Amniotic stem cell (primary cell): ENCODE measurements around the gene SLC16A11.
A peak's percentile ranks its signal among the peaks of the same experiment; 100 is the strongest.
"Not testable (repeated sequence)": the region's sequence is repeated elsewhere in the genome, so short reads cannot be mapped to it uniquely, and the experiment has no call there.

ENCODE experiments used
- DNase-seq: peaks from one replicate; lab custom pipeline; 2025; lab: John Stamatoyannopoulos, UW

The SLC16A11 gene

DNA sequence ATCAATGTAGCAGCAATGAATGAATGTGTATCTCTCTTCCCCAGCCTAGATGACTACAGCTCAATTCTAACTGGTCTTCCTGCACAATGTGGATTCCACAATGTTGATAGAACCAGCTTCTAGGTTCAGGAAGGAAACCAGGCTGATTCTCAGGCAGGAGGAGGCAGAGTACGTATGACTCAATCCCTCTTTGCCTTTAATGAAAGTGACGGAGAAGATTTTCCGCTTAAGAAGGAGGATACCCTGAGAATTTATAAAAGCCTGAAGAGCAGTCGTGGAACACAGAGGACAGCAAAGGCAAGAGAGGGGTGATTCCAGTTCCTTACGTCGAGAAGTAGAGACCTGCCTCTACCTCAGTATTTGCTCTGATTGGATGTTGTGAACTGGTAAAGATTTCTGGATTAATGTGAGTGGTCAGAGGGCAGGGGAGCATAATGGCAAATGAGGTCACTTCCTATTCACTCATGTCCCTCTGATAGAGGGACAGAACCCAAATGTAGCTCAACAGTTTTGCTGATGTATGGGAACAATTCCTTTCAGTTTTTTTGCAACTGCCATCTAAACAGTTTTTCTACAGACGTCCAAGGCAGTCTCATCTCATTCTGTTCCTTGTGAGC, 15.0 kb upstream of the SLC16A11 start:
- no peak for DNase-seq

DNA sequence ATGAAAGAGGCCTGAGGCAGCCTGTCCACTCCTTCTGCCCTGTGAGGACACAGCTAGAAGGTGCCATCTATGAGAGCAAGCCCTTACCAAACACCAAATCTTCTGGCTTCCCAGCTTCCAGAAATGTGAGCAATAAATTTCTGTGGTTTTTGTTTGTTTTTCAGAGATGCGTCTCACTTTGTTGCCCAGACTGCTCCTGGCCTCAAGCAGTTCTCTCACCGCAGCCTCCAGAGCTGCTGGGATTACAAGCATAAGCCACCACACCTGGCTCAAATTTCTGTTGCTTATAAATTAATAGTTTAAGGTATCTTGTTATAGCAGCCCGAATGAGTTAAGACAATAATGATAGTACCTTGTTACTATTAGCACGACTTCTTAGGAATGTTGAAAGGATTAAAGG, 12.5 kb upstream of the SLC16A11 start:
- DNase-seq = no peak

DNA sequence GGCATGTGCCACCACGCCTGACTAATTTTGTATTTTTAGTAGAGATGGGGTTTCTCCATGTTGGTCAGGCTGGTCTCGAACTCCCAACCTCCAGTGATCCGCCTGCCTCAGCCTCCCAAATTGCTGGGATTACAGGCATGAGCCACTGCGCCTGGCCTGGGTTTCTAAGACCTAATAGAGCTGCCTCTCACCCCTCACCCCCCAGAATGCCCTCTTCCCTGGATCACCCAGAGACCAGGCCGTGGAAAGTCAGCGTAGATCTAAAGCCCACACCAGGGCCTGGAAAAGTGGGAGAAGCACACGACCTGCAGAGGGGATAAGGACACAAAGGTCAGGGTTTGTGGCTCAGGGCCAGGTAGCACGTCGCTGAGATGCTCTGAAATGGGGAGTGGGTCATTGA, 6.7 kb upstream of the SLC16A11 start:
- not testable (repeated sequence) for DNase-seq

DNA sequence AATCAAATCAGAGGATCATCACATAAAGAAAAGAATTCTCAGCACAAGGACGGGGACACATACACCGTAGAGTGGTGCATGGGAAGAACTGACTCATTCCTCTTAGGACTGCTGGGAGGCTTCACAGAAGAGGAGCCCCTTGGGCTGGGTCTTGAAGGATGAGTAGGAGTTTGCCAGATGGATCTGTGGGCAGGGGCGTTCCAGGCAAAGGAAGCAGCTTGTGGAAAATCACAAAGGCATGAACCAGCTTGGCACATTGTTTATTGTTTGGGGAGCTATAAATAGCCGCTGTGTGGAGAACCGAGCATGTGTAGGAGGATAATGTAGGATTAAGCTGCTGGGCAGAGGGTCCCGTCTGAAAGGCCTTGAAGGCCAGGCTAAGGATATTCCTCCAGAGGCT, 5.1 kb upstream of the SLC16A11 start:
- DNase-seq = no peak

DNA sequence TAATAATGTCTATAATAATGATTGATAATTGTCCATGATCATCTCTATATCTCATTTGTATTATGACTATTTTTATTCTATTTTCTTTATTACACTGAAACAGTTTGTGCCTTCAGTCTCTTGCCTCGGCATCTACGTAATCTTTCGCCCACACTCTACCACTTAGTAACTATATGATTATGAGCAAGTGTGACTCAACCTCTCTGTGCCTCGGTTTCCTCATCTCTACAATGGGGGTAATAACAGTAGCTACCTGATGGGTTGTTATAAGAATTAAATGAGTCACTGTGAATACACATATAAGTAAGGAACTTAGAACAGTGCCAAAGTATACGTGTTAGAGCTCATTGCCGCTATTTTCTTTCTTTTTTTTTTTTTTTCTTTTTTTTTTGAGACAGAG, 3.7 kb upstream of the SLC16A11 start:
- DNase-seq = no peak

DNA sequence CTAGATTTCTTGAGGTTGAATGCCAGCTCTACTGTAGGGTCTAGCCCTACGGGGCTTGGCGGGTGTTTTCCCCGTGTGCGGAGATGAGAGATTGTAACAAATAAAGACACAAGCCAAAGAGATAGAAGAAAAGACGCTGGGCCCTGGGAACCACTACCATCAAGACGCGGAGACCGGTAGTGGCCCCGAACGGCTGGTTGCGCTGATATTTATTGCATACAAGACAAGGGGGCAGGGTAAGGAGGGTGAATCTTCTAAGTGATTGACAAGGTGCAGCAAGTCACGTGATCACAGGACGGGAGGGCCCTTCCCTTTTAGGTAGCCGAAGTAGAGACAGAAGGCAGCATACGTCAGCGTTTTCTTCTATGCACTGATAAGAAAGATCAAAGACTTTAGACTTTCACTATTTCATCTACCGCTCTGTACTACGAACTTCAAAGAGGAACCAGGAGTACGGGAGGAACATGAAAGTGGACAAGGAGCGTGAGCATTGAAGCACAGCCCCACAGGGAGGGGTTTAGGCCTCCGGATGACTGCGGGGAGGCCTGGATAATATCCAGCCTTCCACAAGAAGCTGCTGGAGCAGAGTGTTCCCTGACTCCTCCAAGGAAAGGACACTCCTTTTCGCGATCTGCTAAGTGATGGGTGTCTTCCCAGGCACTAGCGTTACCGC, 3.0 kb upstream of the SLC16A11 start:
- not testable (repeated sequence) for DNase-seq

DNA sequence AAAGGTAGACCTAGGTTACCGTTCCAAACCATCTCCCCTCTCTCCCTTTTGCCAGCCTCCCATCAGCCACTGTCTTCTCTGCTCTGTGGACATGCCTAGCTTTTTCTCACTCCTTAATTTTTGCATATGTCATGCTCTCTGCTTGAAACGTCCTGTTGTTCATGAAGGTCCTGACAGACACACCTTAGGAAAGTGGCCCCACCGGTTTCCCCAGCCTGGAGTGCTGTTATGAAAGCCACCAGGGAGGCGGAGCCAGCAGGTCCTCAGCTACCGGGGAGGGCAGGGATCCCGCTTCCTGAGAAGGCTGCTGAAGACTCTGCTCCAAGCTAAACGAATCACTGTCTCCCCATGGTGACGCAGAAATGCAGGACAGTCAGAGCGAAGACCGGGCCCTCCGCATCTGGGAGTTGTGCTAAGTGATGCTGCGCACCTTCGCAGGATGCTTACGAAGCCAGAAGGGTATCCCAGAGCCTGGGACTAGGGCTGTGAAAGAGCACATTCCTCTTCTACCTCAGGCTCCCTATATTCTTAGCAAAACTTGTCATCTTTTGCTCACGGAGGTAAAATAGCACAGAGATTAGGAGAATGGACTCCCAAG, 2.3 kb upstream of the SLC16A11 start:
- DNase-seq = no peak

DNA sequence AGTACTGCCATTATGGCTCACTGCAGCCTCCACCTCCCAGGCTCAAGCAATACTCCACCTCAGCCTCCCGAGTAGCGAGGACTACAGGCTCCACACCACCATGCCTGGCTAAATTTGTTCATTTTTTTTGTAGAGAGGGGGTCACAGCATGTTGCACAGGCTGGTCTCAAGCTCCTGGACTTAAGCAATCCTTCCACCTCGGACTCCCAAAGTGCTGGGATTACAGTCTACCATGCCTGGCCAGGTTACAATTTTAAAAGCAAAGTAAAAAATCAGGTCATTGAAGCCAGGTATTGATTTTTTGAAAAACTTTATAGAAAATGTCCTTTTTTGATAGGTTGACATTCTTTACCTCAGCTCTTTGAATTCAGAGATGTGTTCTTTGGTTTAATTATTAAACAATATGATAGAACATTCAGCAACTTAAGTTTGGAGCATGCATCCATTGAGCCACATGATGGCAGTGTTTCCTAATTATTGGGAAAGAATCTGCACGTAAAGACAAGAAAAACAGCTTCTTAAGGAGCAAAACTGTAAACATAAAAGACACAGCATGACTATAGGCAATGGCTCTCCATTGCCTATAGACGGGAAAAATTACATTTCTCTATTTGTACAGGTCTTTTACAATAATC, 1.7 kb upstream of the SLC16A11 start:
- DNase-seq = peak; percentile 37

DNA sequence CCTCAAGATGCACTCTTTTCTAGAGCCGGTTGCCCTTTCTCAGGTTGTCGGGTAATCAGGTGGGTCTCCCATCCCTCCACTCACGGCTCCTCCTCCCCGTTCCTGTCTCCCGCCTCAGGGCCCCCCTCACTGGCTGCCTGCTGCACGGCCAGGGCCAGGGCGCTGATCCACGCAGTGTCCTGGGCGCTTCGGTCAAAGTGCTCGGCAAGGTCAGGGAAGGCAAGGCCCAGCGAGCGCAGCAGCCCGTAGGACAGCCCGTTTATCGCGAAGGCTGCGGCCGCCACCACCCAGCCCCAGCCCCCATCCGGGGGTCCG, 753 bp downstream of the SLC16A11 start:
- no peak for DNase-seq

DNA sequence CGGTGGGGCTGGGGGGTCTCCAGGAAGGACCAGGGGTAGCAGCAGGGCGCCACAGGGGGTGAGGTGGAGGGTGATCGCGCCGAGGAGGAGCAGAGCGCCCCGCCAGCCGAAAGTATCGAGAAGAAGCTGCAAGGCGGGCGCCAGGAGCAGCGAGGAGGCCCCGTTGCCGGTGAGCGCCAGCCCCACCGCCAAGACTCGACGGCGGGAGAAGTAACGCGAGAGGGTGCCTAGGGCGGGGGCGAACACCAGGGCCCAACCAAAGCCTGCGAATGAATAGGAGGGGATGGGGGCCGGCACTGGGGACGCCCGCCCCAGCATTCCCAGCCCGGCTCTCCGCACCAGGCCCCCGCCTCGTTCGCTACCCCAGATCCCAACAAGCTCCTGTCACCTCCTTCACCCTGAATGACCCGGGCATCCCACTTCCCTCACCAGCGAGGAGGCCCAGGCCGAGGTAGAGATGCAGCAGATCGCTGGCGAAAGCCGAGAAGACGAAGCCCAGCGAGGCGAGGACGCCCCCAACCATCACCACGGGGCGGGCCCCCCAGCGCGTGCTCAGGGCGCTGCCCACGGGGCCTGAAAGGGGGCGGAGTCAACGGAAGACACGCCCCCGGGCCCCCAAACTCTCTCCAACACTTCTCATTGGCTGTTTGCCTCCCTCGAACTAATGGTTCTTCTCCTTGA, 1.3 kb downstream of the SLC16A11 start:
- DNase-seq = no peak

DNA sequence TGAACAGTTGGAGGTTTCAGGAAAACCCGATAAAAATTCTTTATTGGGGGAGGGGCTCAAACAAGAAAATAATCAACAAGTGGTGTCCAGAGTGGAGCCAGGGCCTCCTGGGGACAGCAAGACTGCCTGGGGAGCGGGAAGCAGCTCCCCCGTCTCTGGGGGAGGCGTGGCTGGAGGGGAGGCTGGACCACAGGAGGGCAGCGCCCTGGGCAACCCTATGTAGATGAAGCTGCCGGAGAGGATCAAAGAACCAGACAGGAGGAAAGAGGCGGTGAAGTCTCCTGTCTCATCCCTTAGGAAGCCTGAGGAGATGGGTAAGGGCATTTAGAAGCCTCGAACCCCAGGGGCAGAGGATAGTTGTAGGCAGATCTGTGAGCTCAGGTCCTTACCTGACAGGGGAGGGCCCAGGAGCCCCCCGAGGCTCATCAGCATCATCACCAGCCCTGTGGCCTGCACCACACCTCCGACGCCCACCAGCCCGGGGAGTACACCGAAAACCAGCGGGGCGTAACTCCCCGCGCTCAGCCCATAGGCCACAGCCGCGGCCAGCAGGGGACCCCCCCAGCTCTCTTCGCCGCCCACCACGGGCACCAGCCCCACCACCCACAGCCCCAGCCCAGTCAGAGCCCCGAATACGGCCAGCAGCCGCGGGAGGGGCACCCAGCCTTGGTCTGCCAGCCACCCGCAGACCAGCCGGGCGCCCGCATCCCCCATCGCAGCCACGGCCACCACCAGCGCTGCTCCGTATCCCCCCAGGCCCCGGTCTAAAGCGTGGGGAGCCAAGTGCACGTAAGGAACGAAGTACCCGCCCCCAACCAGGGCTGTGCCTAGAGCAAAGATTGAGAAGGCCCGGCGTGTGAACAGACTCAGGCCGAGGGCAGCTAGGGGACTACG, 2.0 kb downstream of the SLC16A11 start:
- no peak for DNase-seq

DNA sequence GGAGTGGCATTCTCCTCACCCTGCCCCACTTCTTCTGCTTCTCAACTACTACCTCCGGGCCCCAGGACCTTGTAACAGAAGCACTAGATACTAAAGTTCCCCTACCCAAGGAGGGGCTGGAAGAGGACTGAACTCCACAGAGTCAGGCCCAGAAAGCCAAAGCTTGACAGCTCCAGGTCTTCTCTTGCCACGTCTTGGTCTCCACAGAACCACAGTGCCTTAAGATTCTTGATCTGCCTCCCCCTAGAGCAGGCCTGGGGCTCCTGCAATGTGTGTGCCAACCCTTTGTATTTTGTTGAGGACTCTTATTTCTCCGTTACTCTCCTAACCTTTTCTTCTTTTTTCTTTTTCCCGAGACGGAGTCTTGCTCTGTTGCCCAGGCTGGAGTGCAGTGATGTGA, 4.1 kb downstream of the SLC16A11 start:
- no peak for DNase-seq

DNA sequence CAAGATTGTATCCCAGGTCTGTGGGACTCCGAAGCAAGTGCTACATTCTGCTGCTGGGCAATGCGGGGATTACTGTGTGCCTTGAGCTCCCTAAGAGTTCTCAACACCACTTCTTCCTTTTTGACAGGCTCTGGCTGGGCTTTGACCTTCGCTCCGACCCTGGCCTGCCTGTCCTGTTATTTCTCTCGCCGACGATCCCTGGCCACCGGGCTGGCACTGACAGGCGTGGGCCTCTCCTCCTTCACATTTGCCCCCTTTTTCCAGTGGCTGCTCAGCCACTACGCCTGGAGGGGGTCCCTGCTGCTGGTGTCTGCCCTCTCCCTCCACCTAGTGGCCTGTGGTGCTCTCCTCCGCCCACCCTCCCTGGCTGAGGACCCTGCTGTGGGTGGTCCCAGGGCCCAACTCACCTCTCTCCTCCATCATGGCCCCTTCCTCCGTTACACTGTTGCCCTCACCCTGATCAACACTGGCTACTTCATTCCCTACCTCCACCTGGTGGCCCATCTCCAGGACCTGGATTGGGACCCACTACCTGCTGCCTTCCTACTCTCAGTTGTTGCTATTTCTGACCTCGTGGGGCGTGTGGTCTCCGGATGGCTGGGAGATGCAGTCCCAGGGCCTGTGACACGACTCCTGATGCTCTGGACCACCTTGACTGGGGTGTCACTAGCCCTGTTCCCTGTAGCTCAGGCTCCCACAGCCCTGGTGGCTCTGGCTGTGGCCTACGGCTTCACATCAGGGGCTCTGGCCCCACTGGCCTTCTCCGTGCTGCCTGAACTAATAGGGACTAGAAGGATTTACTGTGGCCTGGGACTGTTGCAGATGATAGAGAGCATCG, 5.6 kb downstream of the SLC16A11 start:
- DNase-seq = no peak

DNA sequence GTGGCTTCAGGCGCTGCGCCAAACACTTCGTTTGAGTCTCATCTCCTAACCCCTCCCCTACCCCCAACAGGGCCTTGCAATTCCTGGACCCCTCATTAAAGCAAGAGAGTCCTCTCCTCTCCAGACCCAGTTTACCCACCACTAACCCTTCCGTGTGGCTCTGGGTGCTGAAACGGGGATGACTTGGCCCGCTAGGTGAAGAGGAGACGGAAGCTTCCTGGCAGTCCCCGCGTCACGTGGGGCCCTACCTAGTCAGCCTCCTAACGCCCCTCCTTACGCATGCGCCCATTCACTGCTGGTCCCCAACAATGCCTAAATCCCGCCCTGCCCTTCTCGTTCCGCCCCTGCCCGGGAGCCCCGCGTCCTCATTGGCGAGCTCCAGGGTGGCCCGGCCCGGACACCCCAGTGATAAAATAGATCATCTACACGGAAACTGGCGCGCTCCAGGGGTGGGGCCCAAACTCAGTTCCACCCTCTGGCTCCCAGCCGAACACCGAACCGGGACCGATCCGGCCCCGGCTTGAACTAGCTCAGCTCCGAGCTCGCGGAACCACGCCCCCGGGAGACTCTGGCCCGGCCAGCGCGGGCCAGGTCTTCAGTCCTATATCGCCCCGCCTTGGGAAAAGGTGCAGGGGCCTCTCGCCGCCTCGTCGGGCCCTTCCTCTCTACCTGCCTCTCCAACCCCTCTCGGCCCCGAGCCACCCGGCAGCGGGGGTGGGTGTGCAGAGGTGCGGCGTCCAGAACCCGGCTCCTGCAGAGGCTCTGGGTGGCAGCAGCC, 8.1 kb downstream of the SLC16A11 start, which contains the start of gene SLC16A13:
TSS of gene SLC16A13 (plus strand) at position 425 of the 778 bp plus-strand sequence. CDS start 368 bp downstream, outside the sequence.
- peak; percentile 67 for DNase-seq

DNA sequence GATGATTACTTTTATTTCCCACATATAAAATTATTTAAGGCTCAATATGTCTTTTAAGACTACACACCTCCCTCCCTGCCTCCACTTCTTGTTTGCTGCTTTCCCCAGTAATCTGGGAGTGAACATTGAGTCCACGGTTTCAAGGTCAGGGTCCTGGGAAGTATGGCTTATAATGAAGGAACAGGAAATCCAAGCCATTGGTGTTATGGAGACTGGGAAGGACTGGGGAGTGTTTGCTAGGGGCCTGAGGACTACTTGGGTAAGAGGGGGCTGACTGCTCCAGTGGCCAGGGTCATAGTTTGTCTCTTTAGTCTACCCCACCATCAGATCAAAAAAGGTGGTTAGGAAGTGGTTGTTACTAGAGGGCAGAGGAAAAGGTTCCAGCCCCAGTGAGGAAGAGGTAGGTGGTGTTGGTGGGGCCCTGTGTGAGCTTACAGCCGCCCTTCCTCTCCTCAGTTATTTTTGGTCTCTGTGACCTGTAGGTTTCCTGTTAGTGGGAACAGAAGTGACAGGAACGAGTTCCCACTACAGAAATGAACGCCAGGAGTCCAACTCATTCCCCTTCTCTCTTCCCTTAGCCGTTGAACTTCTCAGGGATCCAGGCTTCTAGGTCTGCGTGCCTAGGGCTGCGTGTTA, 8.8 kb downstream of the SLC16A11 start:
- no peak for DNase-seq

DNA sequence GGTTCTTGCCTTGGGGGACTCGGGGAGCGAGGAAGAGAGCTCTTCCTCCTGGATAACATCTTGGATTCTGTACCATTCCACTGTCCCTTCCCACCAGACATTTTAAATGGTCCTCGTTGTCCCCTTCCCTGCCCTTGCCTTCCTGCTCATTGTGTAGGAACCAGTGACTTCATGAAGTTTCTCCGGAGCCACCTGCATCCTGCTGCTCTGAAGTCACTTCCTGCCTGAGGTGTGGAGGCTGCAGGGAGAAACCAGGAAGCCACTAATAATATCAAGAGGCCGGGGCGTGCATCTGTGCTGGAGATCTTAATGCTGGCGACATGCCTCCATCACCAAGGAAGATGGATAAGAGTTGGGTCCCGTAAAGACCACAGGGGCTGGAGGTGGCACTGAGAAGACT, 14.2 kb downstream of the SLC16A11 start:
- no peak for DNase-seq

DNA sequence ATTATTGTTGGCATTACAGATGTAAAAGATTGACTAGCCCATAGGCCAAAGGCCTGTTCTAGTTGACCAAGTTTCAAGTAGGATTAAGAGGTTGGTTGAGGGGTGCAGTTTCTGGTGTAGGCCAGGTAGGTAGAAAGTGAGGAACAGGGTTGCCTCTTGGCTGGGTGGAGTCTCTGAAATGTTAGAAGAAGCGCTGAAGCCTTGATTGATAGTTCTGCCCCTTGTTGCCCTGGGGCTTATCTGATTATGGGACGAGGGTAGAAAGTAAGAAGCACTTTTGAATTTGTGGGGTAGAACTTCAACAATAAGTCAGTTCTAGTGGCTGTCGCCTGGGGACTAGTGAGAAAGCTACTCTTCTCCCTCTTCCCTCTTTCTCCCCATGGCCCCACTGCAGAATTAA, 14.8 kb downstream of the SLC16A11 start:
- no peak for DNase-seq

DNA sequence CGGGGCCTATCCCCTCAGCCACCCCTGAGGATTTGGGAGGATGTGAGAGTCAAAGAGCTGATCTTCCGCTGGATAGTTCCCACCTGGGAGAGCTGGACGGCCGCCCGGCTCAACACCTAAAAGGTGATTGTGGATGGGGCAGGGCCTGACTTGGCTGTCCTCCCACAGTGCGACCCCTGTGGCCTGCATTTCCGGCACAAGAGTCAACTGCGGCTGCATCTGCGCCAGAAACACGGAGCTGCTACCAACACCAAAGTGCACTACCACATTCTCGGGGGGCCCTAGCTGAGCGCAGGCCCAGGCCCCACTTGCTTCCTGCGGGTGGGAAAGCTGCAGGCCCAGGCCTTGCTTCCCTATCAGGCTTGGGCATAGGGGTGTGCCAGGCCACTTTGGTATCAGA, 16.6 kb downstream of the SLC16A11 start:
- no peak for DNase-seq

DNA sequence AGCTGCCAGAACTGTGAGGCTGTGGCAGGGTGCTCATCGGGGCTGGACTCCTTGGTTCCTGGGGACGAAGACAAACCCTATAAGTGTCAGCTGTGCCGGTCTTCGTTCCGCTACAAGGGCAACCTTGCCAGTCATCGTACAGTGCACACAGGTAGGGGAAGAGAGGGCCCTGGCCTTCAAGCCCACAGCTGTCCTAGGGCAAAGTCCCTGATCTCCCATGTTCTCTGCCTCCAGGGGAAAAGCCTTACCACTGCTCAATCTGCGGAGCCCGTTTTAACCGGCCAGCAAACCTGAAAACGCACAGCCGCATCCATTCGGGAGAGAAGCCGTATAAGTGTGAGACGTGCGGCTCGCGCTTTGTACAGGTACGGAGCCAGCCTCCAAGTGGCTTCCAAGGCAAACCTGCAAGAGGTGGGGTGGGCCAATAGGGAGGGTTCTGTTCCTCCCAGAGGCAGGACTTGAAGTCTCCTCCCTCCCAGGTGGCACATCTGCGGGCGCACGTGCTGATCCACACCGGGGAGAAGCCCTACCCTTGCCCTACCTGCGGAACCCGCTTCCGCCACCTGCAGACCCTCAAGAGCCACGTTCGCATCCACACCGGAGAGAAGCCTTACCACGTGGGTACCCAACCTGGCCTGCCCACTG, 17.3 kb downstream of the SLC16A11 start:
- no peak for DNase-seq
